Pancreas (tissue), 10 donors: Measurements from ENCODE around the gene TIPIN. TPM values are rescaled to one million over a fixed set of nuclear protein-coding genes. Genes with fewer than 3 reads are reported as not detected.
A peak's percentile ranks its signal among the peaks of the same experiment; 100 is the strongest.

ENCODE experiments used
- ATAC-seq, 4 donors: fragments of 200-7000 bp; cut with Tn5 transposase; one replicate each; pipeline versions ENCODE4 v1.8.0 to v1.9.1; 2020; ENCODE audit warnings: mild to moderate bottlenecking in 4 of 4, moderate library complexity in 4 of 4
- DNase-seq, 6 donors: peaks; one replicate each; pipeline ENCODE4 v3.0.0-alpha.2; 2020
- FAIRE-seq: peaks from 2 replicates; lab custom pipeline; 2012; peaks lifted over from hg19 to GRCh38; lab: Jason Lieb, UNC
- H3K27ac ChIP-seq, 4 donors: fragments of 200-600 bp; sonication (generic); 1 replicate in 3 of 4; 2 replicates in 1 of 4; pipeline versions ENCODE4 v1.5.0 to v1.8.0; 2020
- H3K27me3 ChIP-seq, 4 donors: fragments of 200-600 bp; one replicate each; pipeline ENCODE4 v1.8.0; 2021
- H3K36me3 ChIP-seq, 3 donors: fragments of 200-600 bp; sonication (generic) in 1 of 3; one replicate each; pipeline versions ENCODE4 v1.5.0 to v1.8.0; 2020 to 2021
- H3K4me1 ChIP-seq, 3 donors: fragments of 200-600 bp; one replicate each; pipeline ENCODE4 v1.8.0; 2021
- H3K4me3 ChIP-seq, 4 donors: fragments of 200-600 bp; sonication (generic) in 2 of 4; one replicate each; pipeline versions ENCODE4 v1.5.0 to v1.8.0; 2020 to 2021
- H3K9me3 ChIP-seq, 4 donors: fragments of 200-600 bp; one replicate each; pipeline ENCODE4 v1.8.0; 2021
- WGBS, 2 donors: extraction: QIAGEN DNeasy Blood & Tissue Kit; methylation state at CpG; one replicate each; pipeline ENCODE4 v1.1.7; 2013; 5-methylcytosine and 5-hydroxymethylcytosine counted together
- intact Hi-C, 3 donors: fragments of 100-400 bp; cut with DNase I; formaldehyde crosslinking; loops; one replicate each; pipeline versions ENCODE4 v1.11.1 to v1.14.2; 2022
- polyA plus RNA-seq, 2 donors: library from polyadenylated mRNA; stranded (reverse); fragments of 200-250 nt; gene quantifications; one replicate each; pipeline ENCODE4 v1.2.3, GENCODE V29; 2013
- total RNA-seq, 6 donors: library from RNA; stranded (reverse); fragmentation: NEBNext Ultra II Directional in 4 of 6; extraction: Animal tissue kit (Norgen Biotek cat#: 25700) in 4 of 6; gene quantifications; one replicate each; pipeline versions ENCODE4 v1.2.1 to v1.2.4, GENCODE V29; 2021 to 2023
- TF ChIP-seq, protein P1 (sequence below), 4 donors: fragments of 200-600 bp; sonication (generic) in 3 of 4; IDR thresholded peaks; one replicate each; pipeline versions ENCODE4 v1.5.0 to v1.8.0; 2021; ENCODE audit warnings: antibody characterized with exemption in 4 of 4
- donor health status: healthy with polysubstance abuse.
- donor health status: DM: no; HTN: no; CAD: no; lungs with moderate emphysema.
- donor health status: DM: no; HTN: no; CAD: no.
- donor health status: control.
- donor health status: control.
- donor health status: Bipolar disorder and iron deficiency.
- donor health status: DM: yes; HTN: yes; CAD: no.
- donor health status: DM: no; HTN: no; CAD: no.
- donor health status: DM: no; HTN: no; CAD: no.
- donor health status: DM: yes; HTN: yes; CAD: no.

The TIPIN gene
- total and polyA plus RNA-seq, 8 donors: 2.5 to 5.2 (median 3.4) TPM

- no peak for ATAC-seq
- FAIRE-seq: no peak
Observed at GRCh38 chr15:66378814-66379430, 22.4 kb upstream of the TIPIN start.

DNA sequence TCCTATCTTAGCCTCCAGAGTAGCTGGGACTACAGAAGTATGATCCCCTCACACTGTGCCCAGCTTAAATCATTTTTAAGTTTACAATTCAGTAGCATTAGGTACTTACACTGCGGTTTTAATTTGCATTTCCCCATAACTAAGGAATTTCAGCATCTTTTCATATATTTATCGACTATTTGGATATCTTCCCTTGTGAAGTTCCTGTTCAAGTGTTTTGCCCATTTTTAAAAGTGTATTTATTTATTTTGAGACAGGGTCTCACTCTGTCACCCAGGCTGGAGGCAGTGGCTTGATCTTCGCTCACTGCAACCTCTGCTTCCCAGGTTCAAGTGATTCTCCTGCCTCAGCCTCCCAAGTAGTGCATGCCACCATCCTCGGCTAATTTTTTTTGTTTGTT, 17.7 kb upstream of the TIPIN start:
- ATAC-seq: no peak
- WGBS, 2 donors: 96% methylated on average over 4 of the region's 4 CpGs
- intact Hi-C loops: no loop called here
- no peak overlapping the region for H3K27ac ChIP-seq
- TF ChIP-seq, protein P1, sequence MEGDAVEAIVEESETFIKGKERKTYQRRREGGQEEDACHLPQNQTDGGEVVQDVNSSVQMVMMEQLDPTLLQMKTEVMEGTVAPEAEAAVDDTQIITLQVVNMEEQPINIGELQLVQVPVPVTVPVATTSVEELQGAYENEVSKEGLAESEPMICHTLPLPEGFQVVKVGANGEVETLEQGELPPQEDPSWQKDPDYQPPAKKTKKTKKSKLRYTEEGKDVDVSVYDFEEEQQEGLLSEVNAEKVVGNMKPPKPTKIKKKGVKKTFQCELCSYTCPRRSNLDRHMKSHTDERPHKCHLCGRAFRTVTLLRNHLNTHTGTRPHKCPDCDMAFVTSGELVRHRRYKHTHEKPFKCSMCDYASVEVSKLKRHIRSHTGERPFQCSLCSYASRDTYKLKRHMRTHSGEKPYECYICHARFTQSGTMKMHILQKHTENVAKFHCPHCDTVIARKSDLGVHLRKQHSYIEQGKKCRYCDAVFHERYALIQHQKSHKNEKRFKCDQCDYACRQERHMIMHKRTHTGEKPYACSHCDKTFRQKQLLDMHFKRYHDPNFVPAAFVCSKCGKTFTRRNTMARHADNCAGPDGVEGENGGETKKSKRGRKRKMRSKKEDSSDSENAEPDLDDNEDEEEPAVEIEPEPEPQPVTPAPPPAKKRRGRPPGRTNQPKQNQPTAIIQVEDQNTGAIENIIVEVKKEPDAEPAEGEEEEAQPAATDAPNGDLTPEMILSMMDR (IDR thresholded peaks at IDR 0.05): no peak
- no peaks in the 10 kb centered on the region for H3K9me3 ChIP-seq
- no peak overlapping the region for H3K4me3 ChIP-seq
- H3K4me1 ChIP-seq: no peaks in the 10 kb centered on the region
- H3K27me3 ChIP-seq: no peaks in the 10 kb centered on the region
- H3K36me3 ChIP-seq: no peaks in the 10 kb centered on the region
- no peak for DNase-seq
- FAIRE-seq: no peak

More at GRCh38 chr15:66378814-66379430, 22.4 kb upstream of the TIPIN start:
- intact Hi-C loops: no loop called here
- 92 to 93% methylated on average over 7 of the region's 7 CpGs for WGBS, 2 donors
- Histone ChIP-seq H3K27me3 (no peaks in the 10 kb centered on the region), H3K4me3 (no peak overlapping the region), H3K4me1 (no peaks in the 10 kb centered on the region), H3K9me3 (no peaks in the 10 kb centered on the region), H3K27ac (no peak overlapping the region), H3K36me3 (no peaks in the 10 kb centered on the region)
- DNase-seq: no peak
- TF ChIP-seq, protein P1 (IDR thresholded peaks at IDR 0.05): no peak

- FAIRE-seq (no peak), DNase-seq (no peak), ATAC-seq (peak; percentile 51 to 77 (median 62))
- TF ChIP-seq, protein P1 (IDR thresholded peaks at IDR 0.05): no peak
- intact Hi-C loops: no loop called here
- Histone ChIP-seq H3K4me3 (peak overlapping the region in 2 of 4 donors; percentile 7 to 24), H3K27ac (peak overlapping the region in 2 of 4 donors; percentile 51 to 64), H3K36me3 (no peaks in the 10 kb centered on the region), H3K4me1 (no peaks in the 10 kb centered on the region), H3K9me3 (no peaks in the 10 kb centered on the region), H3K27me3 (no peaks in the 10 kb centered on the region)
- 23 to 30% methylated on average over 12 of the region's 12 CpGs for WGBS, 2 donors
Observed at GRCh38 chr15:66369773-66370651, 13.5 kb upstream of the TIPIN start.

- H3K4me1 ChIP-seq: no peaks in the 10 kb centered on the region
- no peak overlapping the region for H3K4me3 ChIP-seq
- no peak for DNase-seq
- no peaks in the 10 kb centered on the region for H3K36me3 ChIP-seq
- no peak overlapping the region for H3K27ac ChIP-seq
- TF ChIP-seq, protein P1 (IDR thresholded peaks at IDR 0.05): no peak
- H3K27me3 ChIP-seq: no peaks in the 10 kb centered on the region
- 83 to 84% methylated on average over 3 of the region's 3 CpGs for WGBS, 2 donors
- intact Hi-C loops: no loop called here
- no peak for ATAC-seq
- FAIRE-seq: no peak
- H3K9me3 ChIP-seq: no peaks in the 10 kb centered on the region
Observed at GRCh38 chr15:66364944-66365528, 8.6 kb upstream of the TIPIN start.
